DMS114 treated with DMSO at 0.1 percent for 48 hours (cell line): ENCODE measurements around the gene GRIP1.

Experiments
- DNase-seq: peaks from one replicate; lab custom pipeline; 2025; ENCODE audit not compliant: unreplicated experiment; lab: John Stamatoyannopoulos, UW

Gene GRIP1

GRCh38 chr12:66647034-66647691 lies 31.7 kb downstream of the GRIP1 start:
- no peak for DNase-seq

- DNase-seq = no peak
Measured at GRCh38 chr12:66644151-66644550, 34.7 kb downstream of the GRIP1 start.

GRCh38 chr12:66640691-66641460 lies 38.0 kb downstream of the GRIP1 start:
- DNase-seq = no peak

GRCh38 chr12:66638666-66639065 lies 40.2 kb downstream of the GRIP1 start:
- DNase-seq = no peak

- no peak for DNase-seq
Measured at GRCh38 chr12:66637699-66638301, 41.1 kb downstream of the GRIP1 start.

- no peak for DNase-seq
Measured at GRCh38 chr12:66636771-66637170, 42.1 kb downstream of the GRIP1 start.

GRCh38 chr12:66633676-66634075 lies 45.2 kb downstream of the GRIP1 start:
- DNase-seq = no peak

- no peak for DNase-seq
Measured at GRCh38 chr12:66629138-66629870, 49.6 kb downstream of the GRIP1 start.

GRCh38 chr12:66627988-66628317 lies 50.9 kb downstream of the GRIP1 start:
- no peak for DNase-seq

GRCh38 chr12:66627270-66627987 lies 51.4 kb downstream of the GRIP1 start:
- no peak for DNase-seq

- DNase-seq = no peak
Measured at GRCh38 chr12:66624806-66625205, 54.1 kb downstream of the GRIP1 start.

- no peak for DNase-seq
Measured at GRCh38 chr12:66623455-66623854, 55.4 kb downstream of the GRIP1 start.

- DNase-seq = no peak
Measured at GRCh38 chr12:66620688-66621087, 58.2 kb downstream of the GRIP1 start.

- DNase-seq = no peak
Measured at GRCh38 chr12:66620026-66620425, 58.9 kb downstream of the GRIP1 start.

- DNase-seq = no peak
Measured at GRCh38 chr12:66617991-66618390, 60.9 kb downstream of the GRIP1 start.

GRCh38 chr12:66612090-66612775 lies 66.6 kb downstream of the GRIP1 start:
- DNase-seq = no peak

GRCh38 chr12:66607147-66607546 lies 71.7 kb downstream of the GRIP1 start:
- DNase-seq = no peak

- DNase-seq = no peak
Measured at GRCh38 chr12:66605293-66605692, 73.6 kb downstream of the GRIP1 start.

GRCh38 chr12:66603981-66604479 lies 74.8 kb downstream of the GRIP1 start:
- DNase-seq = no peak

GRCh38 chr12:66603461-66603860 lies 75.4 kb downstream of the GRIP1 start:
- no peak for DNase-seq
